GM21576 (cell line): ENCODE results near the gene BTNL8.

ENCODE experiments used
- ATAC-seq: cut with Tn5 transposase; IDR thresholded peaks from one replicate; pipeline ENCODE4 v1.9.1; 2021; ENCODE audit warnings: mild to moderate bottlenecking, moderate library complexity; ENCODE audit not compliant: unreplicated experiment

The BTNL8 gene

GRCh38 chr5:180950291-180950949, 51.5 kb downstream of the BTNL8 start:
- no peak for ATAC-seq

GRCh38 chr5:180959661-180960060, 60.7 kb downstream of the BTNL8 start:
- ATAC-seq: no peak

GRCh38 chr5:180960209-180960608, 61.2 kb downstream of the BTNL8 start:
- ATAC-seq: no peak

- ATAC-seq: no peak
Observed at GRCh38 chr5:180969406-180969805, 70.4 kb downstream of the BTNL8 start.

- ATAC-seq: no peak
Observed at GRCh38 chr5:180970336-180970735, 71.4 kb downstream of the BTNL8 start.

GRCh38 chr5:180970875-180971274, 71.9 kb downstream of the BTNL8 start:
- ATAC-seq: no peak

GRCh38 chr5:180974612-180975315, 75.8 kb downstream of the BTNL8 start:
- no peak for ATAC-seq

GRCh38 chr5:180975338-180975737, 76.4 kb downstream of the BTNL8 start:
- ATAC-seq: peak; percentile 81

GRCh38 chr5:180976518-180976917, 77.6 kb downstream of the BTNL8 start:
- ATAC-seq: no peak

GRCh38 chr5:180977852-180978251, 78.9 kb downstream of the BTNL8 start:
- ATAC-seq: no peak

- ATAC-seq: no peak
Observed at GRCh38 chr5:180982008-180982741, 83.2 kb downstream of the BTNL8 start.

- ATAC-seq: no peak
Observed at GRCh38 chr5:180988016-180988415, 89.1 kb downstream of the BTNL8 start.

GRCh38 chr5:180988592-180988991, 89.6 kb downstream of the BTNL8 start, which contains the start of gene BTNL3:
BTNL3 (plus strand) TSS chr5:180988846; CDS start chr5:180989029, 183 bp downstream.
- ATAC-seq: no peak

GRCh38 chr5:180990086-180990881, 91.3 kb downstream of the BTNL8 start:
- ATAC-seq: no peak

- ATAC-seq: no peak
Observed at GRCh38 chr5:180990882-180991242, 91.9 kb downstream of the BTNL8 start.
